A673 (cell line): ENCODE data around the gene PREX1. TPM values are rescaled to one million over a fixed set of nuclear protein-coding genes. Genes with fewer than 3 reads are reported as not detected.

Experiments used
- BruUV-seq: library from RNA; stranded (reverse); fragments of 400-500 nt; replicated peaks from 2 replicates; lab custom pipeline; 2021; lab: Mats Ljungman, UMichigan
- CTCF ChIA-PET: fragments of 300-600 bp; sonication (Branson Sonifier 250); formaldehyde crosslinking; loops from one replicate; lab custom pipeline; 2022; ENCODE audit warnings: antibody characterized with exemption; lab: Charles Lee
- POLR2A ChIA-PET: fragments of 300-600 bp; sonication (Branson Sonifier 250); formaldehyde crosslinking; loops from one replicate; lab custom pipeline; 2022; ENCODE audit warnings: antibody characterized with exemption; ENCODE audit not compliant: low non-redundant PET; lab: Charles Lee
- DNase-seq: peaks from one replicate; pipeline ENCODE4 v3.0.0-alpha.2; 2015; ENCODE audit warnings: low spot score
- H3K27ac ChIP-seq: fragments of 200-600 bp; sonication (generic); 2 replicates; pipeline ENCODE4 v1.5.1; 2016; ENCODE audit warnings: mixed run types, low read depth, mild to moderate bottlenecking, mixed read lengths, antibody characterized with exemption, low read length; ENCODE audit not compliant: poor library complexity, severe bottlenecking
- H3K27me3 ChIP-seq: fragments of 200-600 bp; sonication (generic); replicated peaks from 2 replicates; pipeline ENCODE4 v1.6.1; 2017; ENCODE audit warnings: mixed run types, low read depth, mild to moderate bottlenecking, mixed read lengths, antibody characterized with exemption, low read length; ENCODE audit not compliant: insufficient read depth, poor library complexity
- H3K36me3 ChIP-seq: fragments of 200-600 bp; sonication (generic); 2 replicates; pipeline ENCODE4 v1.6.1; 2016; ENCODE audit warnings: mixed run types, mild to moderate bottlenecking, mixed read lengths, antibody characterized with exemption, low read length; ENCODE audit not compliant: insufficient read depth, poor library complexity, severe bottlenecking
- H3K4me1 ChIP-seq: fragments of 200-600 bp; sonication (generic); 2 replicates; pipeline ENCODE4 v1.6.1; 2017; ENCODE audit warnings: mixed run types, mild to moderate bottlenecking, mixed read lengths, antibody characterized with exemption, low read length; ENCODE audit not compliant: insufficient read depth, poor library complexity, severe bottlenecking
- H3K4me3 ChIP-seq: fragments of 200-600 bp; sonication (generic); 2 replicates; pipeline ENCODE4 v1.5.1; 2016; ENCODE audit warnings: low read depth, mixed run types, mild to moderate bottlenecking, mixed read lengths, low read length; ENCODE audit not compliant: poor library complexity, severe bottlenecking
- H3K9me3 ChIP-seq: fragments of 200-600 bp; sonication (generic); 2 replicates; pipeline ENCODE4 v1.6.1; 2016; ENCODE audit warnings: mixed run types, low read depth, mild to moderate bottlenecking, mixed read lengths, antibody characterized with exemption, low read length; ENCODE audit not compliant: poor library complexity, severe bottlenecking
- CTCF ChIP-seq: fragments of 300-800, 200-600 bp; sonication (generic); conservative IDR thresholded peaks from 2 replicates; pipeline ENCODE4 v1.5.1; 2017; ENCODE audit warnings: low read depth, mild to moderate bottlenecking, antibody characterized with exemption, low read length, moderate library complexity, mixed read lengths
- EZH2 ChIP-seq: fragments of 200-600 bp; sonication (generic); IDR thresholded peaks from 2 replicates; pipeline ENCODE4 v1.6.1; 2017; ENCODE audit warnings: borderline replicate concordance, low read depth, mild to moderate bottlenecking, mixed read lengths, antibody characterized with exemption, low read length; ENCODE audit not compliant: poor library complexity, severe bottlenecking
- intact Hi-C: fragments of 100-400 bp; cut with micrococcal nuclease; formaldehyde crosslinking; loops from one replicate; pipeline ENCODE4 v1.10.0; 2022; ENCODE audit not compliant: unreplicated experiment
- total RNA-seq: library from RNA; stranded (reverse); gene quantifications from 2 replicates; pipeline ENCODE4 v1.2.3, GENCODE V29; 2021

Gene PREX1
- total RNA-seq, 1 experiment from 2014 or later, result 145 TPM

GRCh38 chr20:48722737-48723191 lies 105.0 kb downstream of the PREX1 start:
- Histone ChIP-seq H3K4me1 (peaks cover 21% of the 10 kb centered on the region), H3K4me3 (no peak overlapping the region), H3K27ac (peak overlapping the region; percentile 75), H3K9me3 (no peaks in the 10 kb centered on the region), H3K27me3 (no peaks in the 10 kb centered on the region), H3K36me3 (peaks cover 77% of the 10 kb centered on the region)
- peak; percentile 81 for DNase-seq
- intact Hi-C loops, result no loop called here
- ChIA-PET POLR2A (no interaction called here), CTCF (no interaction called here)
- TF ChIP-seq CTCF, result no peak
- no peak for TF ChIP-seq EZH2
- BruUV-seq, result no TSS peak

- intact Hi-C loops, result no loop called here
- DNase-seq, result no peak
- H3K9me3 ChIP-seq, result no peaks in the 10 kb centered on the region
- no peak overlapping the region for H3K4me3 ChIP-seq
- BruUV-seq, result no TSS peak
- peaks cover 21% of the 10 kb centered on the region for H3K4me1 ChIP-seq
- peaks cover 72% of the 10 kb centered on the region for H3K36me3 ChIP-seq
- H3K27me3 ChIP-seq, result no peaks in the 10 kb centered on the region
- POLR2A ChIA-PET, result no interaction called here
- no peak for TF ChIP-seq EZH2
- no peak for TF ChIP-seq CTCF
- H3K27ac ChIP-seq, result peak overlapping the region; percentile 75
- CTCF ChIA-PET, result no interaction called here
These were observed 105.6 kb downstream of the PREX1 start for GRCh38 chr20:48722002-48722731.

- Histone ChIP-seq H3K4me3 (no peak overlapping the region), H3K27me3 (no peaks in the 10 kb centered on the region), H3K27ac (no peak overlapping the region), H3K4me1 (peaks cover 21% of the 10 kb centered on the region), H3K9me3 (no peaks in the 10 kb centered on the region), H3K36me3 (peaks cover 71% of the 10 kb centered on the region)
- ChIA-PET CTCF (no interaction called here), POLR2A (no interaction called here)
- BruUV-seq, result no TSS peak
- intact Hi-C loops, result no loop called here
- TF ChIP-seq CTCF, result no peak
- TF ChIP-seq EZH2, result no peak
- DNase-seq, result no peak
These were observed 106.3 kb downstream of the PREX1 start for GRCh38 chr20:48721324-48722001.
